K562 (cell line): Measurements from ENCODE around the gene SET. TPM values are rescaled to one million over a fixed set of nuclear protein-coding genes. Genes with fewer than 3 reads are reported as not detected.

Source experiments
- ARID3A ChIP-seq: IDR thresholded peaks from 2 replicates; pipeline ENCODE4 v1.6.1; 2012; ENCODE audit warnings: low read depth, low read length, improper control_type of control experiment, borderline replicate concordance
- BCL6 ChIP-seq: fragments of 250-450 bp; sonication (Bioruptor Pico); IDR thresholded peaks from 2 replicates; pipeline ENCODE4 v1.4.0; 2020
- BDP1 ChIP-seq: IDR thresholded peaks from 3 replicates; pipeline ENCODE4 v1.6.1; 2011; ENCODE audit not compliant: insufficient read length, insufficient read depth
- CREB5 ChIP-seq: fragments of 250-450 bp; sonication (Bioruptor Pico); IDR thresholded peaks from 2 replicates; pipeline ENCODE4 v1.5.0; 2020; ENCODE audit warnings: mild to moderate bottlenecking
- CTBP1 ChIP-seq: fragments of 450-650 bp; IDR thresholded peaks from 2 replicates; pipeline ENCODE4 v1.6.1; 2016; ENCODE audit warnings: borderline replicate concordance
- ETV5 ChIP-seq: sonication (generic); formaldehyde crosslinking; IDR thresholded peaks from 2 replicates; pipeline ENCODE4 v1.4.0; 2020; ENCODE audit warnings: low read depth, mild to moderate bottlenecking, missing genetic modification reagents
- HMG20B ChIP-seq: fragments of 250-450 bp; sonication (Bioruptor Pico); IDR thresholded peaks from 2 replicates; pipeline ENCODE4 v1.5.0; 2021; ENCODE audit warnings: mild to moderate bottlenecking
- KLF6 ChIP-seq: fragments of 250-450 bp; sonication (Bioruptor Pico); IDR thresholded peaks from 2 replicates; pipeline ENCODE4 v1.4.0; 2020; ENCODE audit warnings: mild to moderate bottlenecking, moderate library complexity, borderline replicate concordance
- PURB ChIP-seq: sonication (generic); formaldehyde crosslinking; IDR thresholded peaks from 2 replicates; pipeline ENCODE4 v1.9.0; 2021; ENCODE audit warnings: low read depth, mild to moderate bottlenecking, missing genetic modification reagents
- RBM25 ChIP-seq: fragments of 200-400 bp; formaldehyde crosslinking; IDR thresholded peaks from 2 replicates; pipeline ENCODE4 v1.6.1; 2018; ENCODE audit warnings: low read length, low read depth, moderate library complexity; ENCODE audit not compliant: severe bottlenecking
- SRSF3 ChIP-seq: fragments of 200-400 bp; formaldehyde crosslinking; IDR thresholded peaks from 2 replicates; pipeline ENCODE4 v1.6.1; 2016; ENCODE audit warnings: mild to moderate bottlenecking, low read length, moderate library complexity; ENCODE audit not compliant: insufficient read depth
- THRA ChIP-seq: fragments of 450-650 bp; IDR thresholded peaks from 2 replicates; pipeline ENCODE4 v1.6.1; 2017; ENCODE audit warnings: mild to moderate bottlenecking, moderate library complexity
- ZBTB1 ChIP-seq: sonication (generic); formaldehyde crosslinking; IDR thresholded peaks from 2 replicates; pipeline ENCODE4 v1.8.1; 2023; ENCODE audit warnings: missing genetic modification reagents, low read depth, mild to moderate bottlenecking, borderline replicate concordance
- ZFX ChIP-seq: sonication (generic); formaldehyde crosslinking; IDR thresholded peaks from 2 replicates; pipeline ENCODE4 v1.8.0; 2022; ENCODE audit warnings: mild to moderate bottlenecking, missing genetic modification reagents, moderate library complexity
- ZNF124 ChIP-seq: sonication (generic); formaldehyde crosslinking; IDR thresholded peaks from 2 replicates; pipeline ENCODE4 v1.8.1; 2022; ENCODE audit warnings: missing genetic modification reagents
- ZNF143 ChIP-seq: sonication (generic); formaldehyde crosslinking; IDR thresholded peaks from 2 replicates; pipeline ENCODE4 v1.9.0; 2022; ENCODE audit warnings: mild to moderate bottlenecking, missing genetic modification reagents
- ZNF212 ChIP-seq: fragments of 450-650 bp; formaldehyde crosslinking; IDR thresholded peaks from 2 replicates; pipeline ENCODE4 v1.4.0; 2020; ENCODE audit warnings: mild to moderate bottlenecking
- ZNF583 ChIP-seq: fragments of 250-450 bp; sonication (Bioruptor Pico); IDR thresholded peaks from 2 replicates; pipeline ENCODE4 v1.4.0; 2020
- ZNF584 ChIP-seq: fragments of 200-800 bp; sonication (Bioruptor generic); IDR thresholded peaks from 2 replicates; pipeline ENCODE4 v1.6.1; 2016; ENCODE audit warnings: low read depth, mild to moderate bottlenecking, missing genetic modification characterization, missing compliant biosample characterization
- polyA plus RNA-seq, 8 experiments: library from polyadenylated mRNA; depleted of rRNA in 4 of 8; stranded (reverse) in 5 of 8; unstranded in 3 of 8; fragments of >200 nt; fragmentation: Nextera tagmentation in 2 of 8; fragmentation: Illumina TruSeq in 1 of 8; extraction: Ambion mirVana in 2 of 8; extraction: Trizol in 1 of 8; gene quantifications; 2 replicates each; pipeline versions ENCODE4 v1.2.1 to v1.2.3, GENCODE V29; 2011 to 2014; ENCODE audit warnings: inconsistent platforms in 1 of 8, missing spikeins in 1 of 8
- total RNA-seq, 7 experiments: library from RNA; depleted of rRNA in 6 of 7; stranded (reverse); fragments of >200 nt in 6 of 7; fragmentation: Illumina TruSeq in 2 of 7; extraction: Trizol in 2 of 7; gene quantifications; 2 replicates each; pipeline versions ENCODE4 v1.2.1 to v1.2.3, GENCODE V29; 2011 to 2021; ENCODE audit warnings: low replicate concordance in 1 of 7
- TF ChIP-seq, protein P1 (sequence below): IDR thresholded peaks from 2 replicates; pipeline ENCODE4 v1.6.1; 2011; ENCODE audit warnings: borderline replicate concordance, low read depth, mild to moderate bottlenecking, moderate library complexity, low read length; ENCODE audit not compliant: insufficient read depth, poor library complexity, severe bottlenecking
- TF ChIP-seq, protein P2 (sequence below): IDR thresholded peaks from 2 replicates; pipeline ENCODE4 v1.6.1; 2014; ENCODE audit warnings: antibody characterized with exemption
- TF ChIP-seq, protein P3 (sequence below): fragments of 250-450 bp; sonication (Bioruptor Pico); IDR thresholded peaks from 2 replicates; pipeline ENCODE4 v1.9.0; 2021; ENCODE audit warnings: mild to moderate bottlenecking

SET gene
- total and polyA plus RNA-seq, 9 of the 15 experiments (the other 6 are each of a cell fraction or from before 2014, with no cell fraction given): 404 to 1,447 (median 907) TPM

DNA sequence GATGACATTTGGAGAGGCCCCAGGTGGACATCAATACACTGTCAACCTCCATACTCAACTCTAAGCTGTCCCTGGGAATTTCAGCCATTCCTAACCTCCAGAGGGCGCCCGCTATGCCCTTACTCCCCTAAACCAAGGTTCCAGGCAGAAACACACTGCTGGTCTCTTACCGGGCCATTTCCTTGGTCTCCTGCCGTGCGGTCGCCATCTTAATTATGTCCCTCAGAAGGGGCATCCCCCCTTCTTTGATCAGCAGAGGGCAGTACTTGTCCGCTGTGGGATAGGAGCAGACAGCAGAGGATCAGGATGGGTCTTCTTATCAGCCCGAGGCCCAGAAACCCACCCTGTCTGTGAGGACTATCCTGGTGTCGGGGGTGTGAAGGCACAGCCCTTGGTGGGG lies 44.2 kb downstream of the SET start (continued):
- TF ChIP-seq THRA (no peak), BCL6 (CRISPR knock-in tag) (no peak), ARID3A (no peak), ZBTB1 (no peak), CTBP1 (peak; percentile 83), ZNF124 (CRISPR knock-in tag) (no peak), ZNF143 (CRISPR knock-in tag) (no peak), ZNF584 (CRISPR knock-in tag) (no peak), HMG20B (CRISPR knock-in tag) (no peak), ETV5 (no peak), ZNF583 (CRISPR knock-in tag) (0 out of 2 replicates have a peak, but pooled peaks have one; percentile 17), KLF6 (no peak), SRSF3 (no peak), BDP1 (no peak), RBM25 (no peak), CREB5 (CRISPR knock-in tag) (no peak), ZNF212 (CRISPR knock-in tag) (no peak), PURB (CRISPR knock-in tag) (no peak), ZFX (CRISPR knock-in tag) (peak; percentile 46; the same call in 1 of the 2 replicates)
- TF ChIP-seq, protein P1, sequence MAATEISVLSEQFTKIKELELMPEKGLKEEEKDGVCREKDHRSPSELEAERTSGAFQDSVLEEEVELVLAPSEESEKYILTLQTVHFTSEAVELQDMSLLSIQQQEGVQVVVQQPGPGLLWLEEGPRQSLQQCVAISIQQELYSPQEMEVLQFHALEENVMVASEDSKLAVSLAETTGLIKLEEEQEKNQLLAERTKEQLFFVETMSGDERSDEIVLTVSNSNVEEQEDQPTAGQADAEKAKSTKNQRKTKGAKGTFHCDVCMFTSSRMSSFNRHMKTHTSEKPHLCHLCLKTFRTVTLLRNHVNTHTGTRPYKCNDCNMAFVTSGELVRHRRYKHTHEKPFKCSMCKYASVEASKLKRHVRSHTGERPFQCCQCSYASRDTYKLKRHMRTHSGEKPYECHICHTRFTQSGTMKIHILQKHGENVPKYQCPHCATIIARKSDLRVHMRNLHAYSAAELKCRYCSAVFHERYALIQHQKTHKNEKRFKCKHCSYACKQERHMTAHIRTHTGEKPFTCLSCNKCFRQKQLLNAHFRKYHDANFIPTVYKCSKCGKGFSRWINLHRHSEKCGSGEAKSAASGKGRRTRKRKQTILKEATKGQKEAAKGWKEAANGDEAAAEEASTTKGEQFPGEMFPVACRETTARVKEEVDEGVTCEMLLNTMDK: peak; percentile 27
- TF ChIP-seq, protein P2, sequence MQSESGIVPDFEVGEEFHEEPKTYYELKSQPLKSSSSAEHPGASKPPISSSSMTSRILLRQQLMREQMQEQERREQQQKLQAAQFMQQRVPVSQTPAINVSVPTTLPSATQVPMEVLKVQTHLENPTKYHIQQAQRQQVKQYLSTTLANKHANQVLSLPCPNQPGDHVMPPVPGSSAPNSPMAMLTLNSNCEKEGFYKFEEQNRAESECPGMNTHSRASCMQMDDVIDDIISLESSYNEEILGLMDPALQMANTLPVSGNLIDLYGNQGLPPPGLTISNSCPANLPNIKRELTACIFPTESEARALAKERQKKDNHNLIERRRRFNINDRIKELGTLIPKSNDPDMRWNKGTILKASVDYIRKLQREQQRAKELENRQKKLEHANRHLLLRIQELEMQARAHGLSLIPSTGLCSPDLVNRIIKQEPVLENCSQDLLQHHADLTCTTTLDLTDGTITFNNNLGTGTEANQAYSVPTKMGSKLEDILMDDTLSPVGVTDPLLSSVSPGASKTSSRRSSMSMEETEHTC: no peak
- TF ChIP-seq, protein P3, sequence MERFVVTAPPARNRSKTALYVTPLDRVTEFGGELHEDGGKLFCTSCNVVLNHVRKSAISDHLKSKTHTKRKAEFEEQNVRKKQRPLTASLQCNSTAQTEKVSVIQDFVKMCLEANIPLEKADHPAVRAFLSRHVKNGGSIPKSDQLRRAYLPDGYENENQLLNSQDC (CRISPR knock-in tag): no peak
